DMS114 treated with DMSO at 0.1 percent for 48 hours (cell line): Measurements from ENCODE around the gene RHOF.
"Not testable (repeated sequence)": the region's sequence is repeated elsewhere in the genome, so short reads cannot be mapped to it uniquely, and the experiment has no call there.

Experiments used
- DNase-seq: peaks from one replicate; lab custom pipeline; 2025; ENCODE audit not compliant: unreplicated experiment; lab: John Stamatoyannopoulos, UW

The RHOF gene

DNA sequence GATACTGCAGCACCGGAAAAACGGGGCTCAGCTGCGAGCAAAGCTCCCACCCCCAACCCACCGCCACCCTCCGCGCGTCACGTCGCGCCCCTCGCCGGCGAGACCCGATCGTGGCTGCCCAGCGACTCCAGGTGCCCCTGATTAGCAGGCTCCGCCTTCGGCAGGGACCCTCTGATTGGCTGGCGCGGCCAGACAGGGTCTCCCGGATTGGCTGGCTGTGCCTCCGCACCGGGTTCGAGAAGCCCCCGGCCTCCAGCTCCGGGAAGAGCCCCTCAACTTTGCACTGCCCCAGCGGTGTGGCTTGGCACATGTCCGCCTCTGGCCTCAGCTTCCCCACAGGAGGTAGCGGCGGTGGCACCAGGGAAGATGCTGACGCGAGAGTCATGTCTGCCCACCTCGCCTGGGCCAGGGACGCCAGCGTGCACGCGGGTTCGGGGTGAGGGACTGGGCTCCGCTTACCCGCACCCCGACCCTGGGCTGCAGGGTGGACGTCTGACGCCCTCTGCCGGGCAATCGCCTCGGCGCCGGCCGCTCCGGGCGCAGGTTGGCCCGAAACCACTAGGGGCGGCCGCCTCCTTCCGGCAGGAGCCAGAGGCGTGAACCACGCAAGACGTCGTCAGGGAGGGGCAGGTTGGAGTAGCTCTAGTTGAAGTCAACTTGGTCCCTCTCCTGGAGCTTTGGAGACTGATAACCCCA lies 498 bp upstream of the RHOF start:
- DNase-seq, result peak; percentile 90

DNA sequence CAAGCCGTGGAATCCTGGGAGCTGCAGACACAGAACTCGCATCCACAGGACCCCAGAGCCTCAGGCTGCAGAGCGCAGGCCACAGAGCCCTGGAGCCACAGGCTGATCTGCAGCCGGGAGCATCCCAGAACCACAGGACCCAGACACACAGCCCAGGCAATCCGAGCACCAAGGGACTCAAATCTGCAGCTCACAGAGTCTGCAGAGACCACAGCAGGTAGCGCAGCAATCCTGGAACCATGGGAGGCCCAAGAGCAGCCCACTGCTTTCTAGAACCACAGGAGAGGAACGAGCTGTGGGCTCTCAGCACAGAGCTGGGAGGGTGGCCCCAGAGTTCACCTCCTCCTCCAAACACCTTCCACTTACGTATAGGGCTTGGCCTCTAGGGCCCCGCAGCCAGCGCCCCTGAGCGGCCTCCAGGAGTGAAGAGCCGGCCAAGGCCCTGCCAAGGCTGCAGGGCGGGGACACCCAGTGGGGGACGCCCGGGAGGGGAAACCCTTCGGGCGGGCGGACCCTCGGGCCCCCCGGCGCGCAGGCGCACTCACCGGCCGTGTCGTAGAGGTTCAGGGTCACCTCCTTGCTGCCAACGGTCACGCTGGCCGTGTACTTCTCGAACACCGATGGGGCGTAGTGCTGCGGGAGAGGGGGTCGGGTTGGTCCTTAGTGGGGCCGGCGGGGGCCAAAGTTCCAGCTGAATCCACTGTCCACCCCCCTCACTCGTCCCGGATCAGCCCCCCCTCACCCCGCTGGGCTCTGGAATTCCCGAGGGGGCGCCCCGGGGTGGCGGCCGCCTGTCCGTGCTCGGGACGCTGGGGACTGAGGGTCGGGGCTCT lies 665 bp downstream of the RHOF start:
- DNase-seq, result no peak

DNA sequence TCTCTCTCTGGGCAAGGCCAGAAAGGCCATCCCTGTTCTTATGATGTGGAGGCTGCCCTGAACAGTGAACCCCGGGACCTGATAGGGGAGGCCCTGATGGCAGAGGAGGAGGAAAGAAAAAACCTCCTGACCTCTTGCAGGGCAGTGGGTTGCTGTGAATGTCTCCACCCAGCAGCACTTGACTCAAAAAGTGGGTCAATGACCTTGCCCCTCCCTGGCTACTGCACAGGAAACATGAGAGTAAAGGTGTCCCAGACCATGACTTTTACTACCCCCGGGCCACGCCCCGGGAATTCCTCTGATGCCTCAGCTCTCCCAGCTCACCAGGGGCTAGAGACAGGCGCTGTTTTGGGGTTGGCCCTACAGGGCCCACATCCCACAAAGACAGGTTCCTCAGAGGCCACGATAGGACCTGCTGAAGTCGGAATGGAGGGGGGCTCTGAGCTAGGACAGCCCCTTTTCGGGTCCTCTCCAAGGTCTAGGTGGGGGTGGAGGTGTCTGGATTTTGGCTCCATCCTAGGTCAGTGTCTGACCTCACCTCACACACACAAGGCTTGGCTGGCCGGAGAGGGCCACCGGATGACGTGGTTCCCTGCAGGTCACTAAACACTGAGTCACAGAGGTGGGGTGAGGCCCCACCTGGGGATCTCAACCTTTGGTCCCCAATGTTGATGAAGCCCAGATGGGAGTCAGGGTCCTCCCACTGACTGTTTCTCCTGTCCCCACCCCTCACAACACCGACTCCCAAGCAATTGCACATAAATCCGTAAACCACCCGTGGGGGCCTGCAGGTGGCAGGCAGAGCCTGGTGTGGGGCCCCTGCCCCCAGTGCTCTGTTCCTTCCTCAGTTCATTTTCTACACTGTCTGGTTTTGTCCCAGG lies 1.6 kb downstream of the RHOF start:
- DNase-seq, result no peak

DNA sequence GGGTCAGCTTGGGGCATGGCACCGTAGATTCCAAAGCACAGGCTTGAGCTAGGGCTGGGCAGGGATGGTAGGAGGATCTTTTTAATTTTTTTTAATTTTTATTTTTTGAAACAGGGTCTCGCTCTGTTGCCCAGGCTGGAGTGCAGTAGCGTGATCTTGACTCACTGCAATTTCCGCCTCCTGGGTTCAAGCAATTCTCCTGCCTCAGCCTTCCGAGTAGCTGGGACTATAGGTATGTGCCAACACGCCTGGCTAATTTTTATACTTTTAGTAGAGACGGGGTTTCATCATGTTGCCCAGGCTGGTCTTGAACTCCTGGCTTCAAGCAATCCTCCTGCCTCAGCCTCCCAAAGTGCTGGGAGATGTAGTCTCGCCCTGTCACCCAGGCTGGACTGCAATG lies 2.7 kb downstream of the RHOF start:
- DNase-seq, result not testable (repeated sequence)

- DNase-seq, result no peak
Measured at GRCh38 chr12:121789800-121790728, 3.4 kb downstream of the RHOF start.

DNA sequence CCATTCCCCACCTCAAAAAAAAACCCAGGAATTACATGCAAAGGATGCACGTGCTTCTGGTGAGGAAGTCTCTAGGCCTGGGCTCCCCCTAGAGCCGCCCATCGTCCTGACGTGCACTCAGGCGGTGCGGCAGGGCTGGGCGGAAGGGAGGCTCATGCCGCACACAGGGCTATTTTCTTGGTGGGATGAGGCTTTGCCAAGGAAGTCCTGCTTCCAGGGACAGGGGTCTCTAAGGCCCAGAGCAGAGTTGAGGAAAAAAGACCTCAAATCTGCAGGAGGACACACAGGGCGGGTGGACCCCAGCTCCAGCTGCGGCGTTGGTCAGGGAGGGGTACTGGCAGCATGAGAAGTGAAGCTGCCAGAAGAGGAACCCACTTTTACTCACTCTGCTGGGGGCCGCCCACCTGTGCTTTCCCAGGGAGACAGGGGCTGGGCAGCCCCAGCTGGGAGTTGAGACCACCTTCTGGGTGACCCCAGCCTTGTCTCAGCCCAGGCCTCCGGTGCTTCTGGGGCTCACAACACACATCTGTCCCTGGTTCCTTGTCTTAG lies 4.2 kb downstream of the RHOF start:
- no peak for DNase-seq

DNA sequence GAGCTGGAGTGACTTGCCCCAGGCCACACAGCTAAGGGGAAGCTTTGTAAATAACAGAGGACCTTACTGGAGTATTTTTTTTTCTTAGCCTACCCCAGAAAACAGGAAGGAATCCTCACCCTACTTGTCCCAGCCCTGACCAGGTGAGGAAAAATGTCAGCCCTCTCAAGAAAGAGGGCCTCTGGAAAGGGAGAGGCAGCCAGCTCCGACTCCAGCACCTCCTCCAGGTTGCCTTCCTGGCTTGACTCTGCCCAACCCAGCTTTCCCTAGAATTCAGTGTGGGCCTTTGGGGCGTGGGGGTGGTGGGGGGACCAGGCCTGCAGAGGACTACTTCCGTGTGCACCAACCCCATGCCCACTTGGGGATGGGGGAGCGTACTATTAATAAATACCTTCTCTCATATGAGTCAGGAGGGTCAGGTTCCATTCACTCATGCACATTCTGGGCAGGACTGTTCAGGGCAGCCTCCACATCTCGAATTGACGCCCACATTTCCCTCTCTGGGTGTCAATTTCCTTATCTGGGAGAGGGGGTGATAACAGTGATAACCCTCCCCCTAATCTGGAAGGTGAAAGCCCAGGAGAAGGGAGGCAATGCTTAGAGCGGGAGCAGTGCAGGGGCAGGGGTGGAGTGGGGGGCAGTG lies 5.2 kb downstream of the RHOF start:
- DNase-seq, result no peak

GRCh38 chr12:121787063-121788025 lies 6.1 kb downstream of the RHOF start:
- no peak for DNase-seq

- DNase-seq, result no peak
Measured at GRCh38 chr12:121786440-121786825, 7.1 kb downstream of the RHOF start.

DNA sequence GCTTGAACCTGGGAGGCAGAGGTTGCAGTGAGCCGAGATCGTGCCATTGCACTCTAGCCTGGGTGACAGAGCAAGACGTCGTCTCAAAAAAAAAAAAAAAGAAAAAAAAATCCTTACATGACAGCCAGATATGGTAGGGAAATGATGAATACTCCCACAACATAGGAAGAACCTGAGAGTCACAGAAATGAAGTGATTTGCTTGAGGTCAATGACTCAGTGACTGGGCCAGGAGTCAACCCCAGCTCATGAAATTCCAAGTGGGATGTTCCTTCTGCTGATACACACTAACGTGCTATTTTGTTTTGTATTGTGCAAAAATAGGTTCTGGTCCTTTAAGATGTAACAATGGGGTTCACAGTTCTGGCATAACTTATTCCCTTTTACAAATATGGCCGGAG lies 9.0 kb downstream of the RHOF start:
- no peak for DNase-seq

DNA sequence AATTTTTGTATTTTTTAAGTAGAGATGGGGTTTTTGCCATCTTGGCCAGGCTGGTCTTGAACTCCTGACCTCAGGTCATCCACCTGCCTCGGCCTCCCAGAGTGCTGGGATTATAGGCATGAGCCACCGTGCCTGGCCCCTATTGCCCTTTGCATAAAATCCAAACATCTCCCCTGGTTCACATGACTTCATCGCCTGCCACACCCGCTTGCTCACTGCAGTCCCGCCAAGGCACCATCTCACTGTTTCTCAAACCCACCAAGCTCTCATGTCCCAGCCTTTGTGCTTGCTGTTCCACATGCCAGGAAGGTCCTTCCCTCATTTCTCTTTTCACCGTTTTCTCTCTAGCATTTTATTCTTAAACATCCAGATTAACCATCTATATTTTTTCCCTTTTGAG lies 9.7 kb downstream of the RHOF start:
- DNase-seq, result no peak

- no peak for DNase-seq
Measured at GRCh38 chr12:121781998-121782979, 11.2 kb downstream of the RHOF start.

- no peak for DNase-seq
Measured at GRCh38 chr12:121781484-121781997, 11.9 kb downstream of the RHOF start.

GRCh38 chr12:121780429-121780828 lies 13.1 kb downstream of the RHOF start:
- DNase-seq, result no peak

- DNase-seq, result no peak
Measured at GRCh38 chr12:121779422-121779895, 14.0 kb downstream of the RHOF start.

DNA sequence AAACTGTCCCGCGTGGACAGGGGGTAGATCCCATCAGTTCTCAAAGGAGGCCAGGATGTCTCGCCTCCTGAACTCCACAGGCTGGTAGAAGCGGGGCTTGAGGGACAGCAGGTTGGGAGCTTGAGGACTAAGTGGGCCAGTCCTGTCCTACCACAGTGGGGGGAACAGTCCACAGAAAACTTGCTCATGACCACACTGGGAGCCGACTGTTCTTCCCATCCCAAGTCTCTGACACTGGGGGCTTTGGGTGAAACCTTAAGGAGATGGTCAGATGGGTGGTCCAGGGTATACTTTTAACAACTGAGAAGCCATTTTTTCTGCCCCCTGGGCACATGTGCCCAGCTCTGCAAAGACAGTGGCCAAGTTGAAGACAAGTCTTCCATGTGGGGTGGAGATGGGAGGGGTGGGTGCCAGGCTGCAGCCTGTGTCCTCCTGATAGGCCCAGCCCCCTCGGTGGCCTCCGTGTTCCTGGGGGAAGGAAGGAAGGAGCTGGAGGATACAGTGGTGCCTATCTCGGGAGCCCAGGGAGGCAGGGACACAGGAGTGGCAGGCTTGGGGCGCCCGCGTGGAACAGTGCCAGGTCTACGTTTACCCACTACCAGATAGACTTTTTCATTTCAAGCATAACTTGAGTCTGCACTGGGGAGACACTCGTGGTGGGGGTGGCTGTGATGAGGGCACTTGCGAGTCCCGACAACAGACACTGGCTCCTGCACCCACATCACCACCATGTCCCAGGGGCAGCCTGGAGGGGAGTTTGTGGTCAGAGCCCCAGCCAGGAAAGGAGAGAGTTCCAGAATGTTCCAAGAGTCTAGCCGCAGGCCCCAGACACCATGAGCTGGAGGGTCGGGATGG lies 14.7 kb downstream of the RHOF start:
- no peak for DNase-seq
